ENCODE measurements around the gene EYA3.

The EYA3 gene

GRCh38 chr1:28070725-28071593, 17.5 kb downstream of the EYA3 start:
- DNase-seq: no peak

- DNase-seq: no peak
These were observed 20.8 kb downstream of the EYA3 start for GRCh38 chr1:28067523-28068090.

- no peak for DNase-seq
These were observed 21.8 kb downstream of the EYA3 start for GRCh38 chr1:28066393-28067154.

GRCh38 chr1:28064064-28064463, 24.3 kb downstream of the EYA3 start:
- DNase-seq: no peak

- peak; percentile 57 for DNase-seq
These were observed 25.6 kb downstream of the EYA3 start for GRCh38 chr1:28062806-28063205.

GRCh38 chr1:28058971-28059878, 29.2 kb downstream of the EYA3 start:
- DNase-seq: no peak

GRCh38 chr1:28058168-28058567, 30.2 kb downstream of the EYA3 start:
- no peak for DNase-seq

- DNase-seq: peak; percentile 61
These were observed 32.1 kb downstream of the EYA3 start for GRCh38 chr1:28056129-28056925.

- DNase-seq: no peak
These were observed 37.6 kb downstream of the EYA3 start for GRCh38 chr1:28050776-28051175.

GRCh38 chr1:28046716-28047115, 41.7 kb downstream of the EYA3 start:
- DNase-seq: no peak

- no peak for DNase-seq
These were observed 42.6 kb downstream of the EYA3 start for GRCh38 chr1:28045777-28046176.

GRCh38 chr1:28044399-28044798, 44.0 kb downstream of the EYA3 start:
- no peak for DNase-seq

GRCh38 chr1:28039341-28039740, 49.1 kb downstream of the EYA3 start:
- DNase-seq: no peak

- no peak for DNase-seq
These were observed 50.5 kb downstream of the EYA3 start for GRCh38 chr1:28037946-28038345.

- DNase-seq: no peak
These were observed 51.2 kb downstream of the EYA3 start for GRCh38 chr1:28037206-28037605.

- DNase-seq: no peak
These were observed 52.0 kb downstream of the EYA3 start for GRCh38 chr1:28036431-28036830.

GRCh38 chr1:28035420-28035819, 53.0 kb downstream of the EYA3 start:
- no peak for DNase-seq

GRCh38 chr1:28032281-28032680, 56.1 kb downstream of the EYA3 start:
- no peak for DNase-seq

GRCh38 chr1:28031173-28031572, 57.2 kb downstream of the EYA3 start:
- DNase-seq: no peak

GRCh38 chr1:28028873-28029654, 59.3 kb downstream of the EYA3 start:
- DNase-seq: no peak

GRCh38 chr1:28027660-28028059, 60.8 kb downstream of the EYA3 start:
- no peak for DNase-seq
